Endothelial cell of umbilical vein (primary cell): ENCODE data around the gene RIPPLY1. TPM values are rescaled to one million over a fixed set of nuclear protein-coding genes. Genes with fewer than 3 reads are reported as not detected.

Source experiments
- BruUV-seq: library from RNA; stranded (reverse); fragments of 400-500 nt; replicated peaks from 2 replicates; lab custom pipeline; 2021; lab: Mats Ljungman, UMichigan
- CTCF ChIA-PET: fragments of 300-600, 350-600 bp; sonication (Branson Sonifier 250); formaldehyde crosslinking; loops from one replicate; lab custom pipeline; 2021; ENCODE audit warnings: antibody characterized with exemption, inconsistent platforms; lab: Charles Lee
- POLR2A ChIA-PET: fragments of 300-600, 350-600 bp; sonication (Branson Sonifier 250); formaldehyde crosslinking; loops from one replicate; lab custom pipeline; 2021; ENCODE audit warnings: antibody characterized with exemption, inconsistent platforms; lab: Charles Lee
- DNase-seq: peaks from one replicate; pipeline ENCODE4 v3.0.0-alpha.2; 2011; ENCODE audit warnings: low read depth, low spot score
- FAIRE-seq: peaks from 2 replicates; lab custom pipeline; 2011; peaks lifted over from hg19 to GRCh38; lab: Jason Lieb, UNC
- H2AFZ ChIP-seq: 2 replicates; pipeline ENCODE4 v1.6.0; 2012; ENCODE audit warnings: low read depth, low read length, control low read depth, inconsistent platforms
- H3K27ac ChIP-seq: 2 replicates; pipeline ENCODE4 v1.5.1; 2011; ENCODE audit warnings: low read depth, mild to moderate bottlenecking, control low read depth, low read length, moderate library complexity; ENCODE audit not compliant: insufficient read depth
- H3K27me3 ChIP-seq, 2 experiments: 2 replicates each; pipeline versions ENCODE4 v1.6.0 to v1.6.1; 2011; ENCODE audit warnings: low read length in 2 of 2, mixed read lengths in 1 of 2; ENCODE audit not compliant: control insufficient read depth in 2 of 2, insufficient read depth in 2 of 2
- H3K36me3 ChIP-seq, 2 experiments: 2 replicates in 1 of 2; 3 replicates in 1 of 2; pipeline ENCODE4 v1.5.1; 2011; ENCODE audit warnings: low read length in 2 of 2, mild to moderate bottlenecking in 1 of 2, moderate library complexity in 1 of 2; ENCODE audit not compliant: control insufficient read depth in 2 of 2, insufficient read depth in 2 of 2; ENCODE audit errors: extremely low read depth in 1 of 2
- H3K4me1 ChIP-seq: 3 replicates; pipeline ENCODE4 v1.5.1; 2011; ENCODE audit warnings: mild to moderate bottlenecking, low read length; ENCODE audit not compliant: control insufficient read depth, insufficient read depth; ENCODE audit errors: extremely low read depth
- H3K4me2 ChIP-seq: 2 replicates; pipeline ENCODE4 v1.6.1; 2011; ENCODE audit warnings: low read length, control low read depth, mixed read lengths; ENCODE audit not compliant: insufficient read depth
- H3K4me3 ChIP-seq, 3 experiments: fragments of 200-600 bp in 1 of 3; sonication (generic), shearing (Covaris generic) in 1 of 3; replicated peaks in 1 of 3; 2 replicates each; pipeline ENCODE4 v1.5.1; 2011 to 2016; ENCODE audit warnings: control low read depth in 3 of 3, low read length in 3 of 3, mild to moderate bottlenecking in 2 of 3, inconsistent platforms in 1 of 3, low read depth in 1 of 3, moderate library complexity in 1 of 3; ENCODE audit not compliant: insufficient read depth in 1 of 3
- H3K79me2 ChIP-seq: 2 replicates; pipeline ENCODE4 v1.6.0; 2012; ENCODE audit warnings: low read length, inconsistent platforms; ENCODE audit not compliant: control insufficient read depth, insufficient read depth
- H3K9ac ChIP-seq: replicated peaks from 2 replicates; pipeline ENCODE3; 2011; ENCODE audit warnings: low read length, control low read depth; ENCODE audit not compliant: insufficient read depth; ENCODE audit errors: extremely low read depth
- H3K9me1 ChIP-seq: replicated peaks from 3 replicates; pipeline ENCODE4 v1.6.0; 2011; ENCODE audit warnings: mild to moderate bottlenecking, low read length; ENCODE audit not compliant: control insufficient read depth, insufficient read depth; ENCODE audit errors: extremely low read depth
- H3K9me3 ChIP-seq: replicated peaks from 2 replicates; pipeline ENCODE4 v1.5.1; 2012; ENCODE audit warnings: low read length, inconsistent platforms; ENCODE audit not compliant: control insufficient read depth, insufficient read depth
- H4K20me1 ChIP-seq: replicated peaks from 2 replicates; pipeline ENCODE3; 2011; ENCODE audit warnings: mild to moderate bottlenecking, low read length; ENCODE audit not compliant: control insufficient read depth, insufficient read depth; ENCODE audit errors: extremely low read depth
- CTCF ChIP-seq, 2 donors: IDR thresholded peaks; 1 replicate in 1 of 2; 2 replicates in 1 of 2; pipeline ENCODE4 v1.5.1; 2011; ENCODE audit warnings: low read length in 2 of 2, mild to moderate bottlenecking in 2 of 2, moderate library complexity in 2 of 2, control low read depth in 1 of 2, inconsistent platforms in 1 of 2, low read depth in 1 of 2; ENCODE audit not compliant: insufficient read depth in 1 of 2; ENCODE audit errors: extremely low read depth in 1 of 2
- EZH2 ChIP-seq: IDR thresholded peaks from 2 replicates; pipeline ENCODE4 v1.6.1; 2012; ENCODE audit warnings: borderline replicate concordance, low read depth, mild to moderate bottlenecking, moderate library complexity, low read length, inconsistent platforms; ENCODE audit not compliant: severe bottlenecking
- FOS ChIP-seq: IDR thresholded peaks from 2 replicates; pipeline ENCODE4 v1.6.1; 2011; ENCODE audit warnings: mild to moderate bottlenecking, low read length, moderate library complexity, borderline replicate concordance; ENCODE audit not compliant: insufficient read depth
- GATA2 ChIP-seq: IDR thresholded peaks from 2 replicates; pipeline ENCODE4 v1.7.0; 2011; ENCODE audit warnings: low read depth, mild to moderate bottlenecking, moderate library complexity, mixed read lengths, low read length; ENCODE audit not compliant: insufficient read length, insufficient read depth
- JUN ChIP-seq: IDR thresholded peaks from 2 replicates; pipeline ENCODE4 v1.6.1; 2011; ENCODE audit warnings: borderline replicate concordance, low read depth; ENCODE audit not compliant: insufficient read length, insufficient read depth
- MAX ChIP-seq: IDR thresholded peaks from 2 replicates; pipeline ENCODE4 v1.6.1; 2011; ENCODE audit not compliant: insufficient read depth, insufficient read length
- MYC ChIP-seq: IDR thresholded peaks from one replicate; pipeline ENCODE4 v1.6.1; 2011; ENCODE audit warnings: mild to moderate bottlenecking, low read depth, low read length
- POLR2A ChIP-seq: IDR thresholded peaks from 2 replicates; pipeline ENCODE4 v1.6.1; 2012; ENCODE audit warnings: low read depth, mild to moderate bottlenecking, control low read depth, low read length
- POLR2AphosphoS5 ChIP-seq: IDR thresholded peaks from 2 replicates; pipeline ENCODE4 v1.6.1; 2012; ENCODE audit warnings: low read depth, mild to moderate bottlenecking, control low read depth, low read length, moderate library complexity; ENCODE audit not compliant: insufficient read depth
- dilution Hi-C: fragments of 300-500 bp; cut with MboI; formaldehyde crosslinking; loops from one replicate; pipeline ENCODE4 v1.15.0; 2019; ENCODE audit warnings: low sequenced_read_pairs; ENCODE audit not compliant: extremely low pct_ligation_motif_present
- intact Hi-C: fragments of 100-400 bp; cut with micrococcal nuclease; formaldehyde crosslinking; loops from one replicate; pipeline ENCODE4 v1.10.0; 2022
- polyA plus RNA-seq, 4 experiments: library from polyadenylated mRNA; depleted of rRNA in 3 of 4; stranded (reverse) in 3 of 4; unstranded in 1 of 4; fragments of >200 nt; gene quantifications; 2 replicates each; pipeline versions ENCODE4 v1.2.1 to v1.2.3, GENCODE V29; 2011 to 2012; ENCODE audit warnings: missing spikeins in 1 of 4
- total RNA-seq: library from RNA; stranded (reverse); gene quantifications from 2 replicates; pipeline ENCODE4 v1.2.3, GENCODE V29; 2021

The RIPPLY1 gene
- total and polyA plus RNA-seq, 2 donors (not counting 3 experiments of a cell fraction or from before 2014, with no cell fraction given): not detected

GRCh38 chrX:106921637-106922036 lies 18.5 kb upstream of the RIPPLY1 start:
- Histone ChIP-seq H3K4me2 (no peak overlapping the region), H3K79me2 (no peaks in the 10 kb centered on the region), H3K9ac (no peak overlapping the region), H3K9me3 (no peaks in the 10 kb centered on the region), H3K9me1 (no peaks in the 10 kb centered on the region), H3K4me1 (peaks cover 17% of the 10 kb centered on the region), H3K4me3 (no peak overlapping the region), H4K20me1 (no peaks in the 10 kb centered on the region), H3K27ac (no peak overlapping the region), H2AFZ (no peak overlapping the region), H3K36me3 (no peaks in the 10 kb centered on the region), H3K27me3 (peaks cover 3 to 17% of the 10 kb centered on the region in 2 experiments)
- BruUV-seq: no TSS peak
- dilution Hi-C loops (no loop called here), intact Hi-C loops (no loop called here)
- no peak for DNase-seq
- ChIA-PET CTCF (interaction anchor here (0.9 to 1.9 kb wide), 2 partner anchors 17 to 23 kb away, joined by 3 to 5 read pairs; no protein-coding TSS in a partner anchor), POLR2A (no interaction called here)
- FAIRE-seq: no peak
- no peak for TF ChIP-seq MYC
- TF ChIP-seq GATA2: no peak
- TF ChIP-seq POLR2AphosphoS5: no peak
- no peak for TF ChIP-seq EZH2
- no peak for TF ChIP-seq CTCF (IDR thresholded peaks at IDR 0.05; ENCODE audit: extremely low read depth in 1 of 2, insufficient read depth in 1 of 2, low read depth in 1 of 2, low read length in 2 of 2)
- no peak for TF ChIP-seq JUN
- TF ChIP-seq MAX: no peak
- no peak for TF ChIP-seq FOS
- no peak for TF ChIP-seq POLR2A
